Endometrial microvascular endothelial cells (primary cell): Measurements from ENCODE around the gene PCCA. TPM values are rescaled to one million over a fixed set of nuclear protein-coding genes. Genes with fewer than 3 reads are reported as not detected.

ENCODE experiments used
- in situ Hi-C: cut with HindIII; loops from 2 replicates; pipeline ENCODE4 v1.10.0; 2017; ENCODE audit warnings: low sequenced_read_pairs, low pct_unique_long_range_greater_than_20kb; ENCODE audit errors: inconsistent ontology term
- total RNA-seq: library from RNA; depleted of rRNA; stranded (reverse); fragments of >200 nt; gene quantifications from one replicate; pipeline ENCODE4 v1.2.3, GENCODE V29; 2015; ENCODE audit errors: inconsistent ontology term

Gene PCCA
- total RNA-seq, 1 donor from 2014 or later: 14.0 TPM

GRCh38 chr13:100534147-100534843 lies 445.4 kb downstream of the PCCA start:
- in situ Hi-C loops: no loop called here

GRCh38 chr13:100534911-100535310 lies 446.0 kb downstream of the PCCA start:
- in situ Hi-C loops: no loop called here

GRCh38 chr13:100535426-100536135 lies 446.7 kb downstream of the PCCA start:
- in situ Hi-C loops: no loop called here

- in situ Hi-C loops: no loop called here
Measured at GRCh38 chr13:100536643-100537180, 447.8 kb downstream of the PCCA start.

- in situ Hi-C loops: no loop called here
Measured at GRCh38 chr13:100537486-100537885, 448.6 kb downstream of the PCCA start.

GRCh38 chr13:100537951-100538462 lies 449.1 kb downstream of the PCCA start:
- in situ Hi-C loops: no loop called here

GRCh38 chr13:100540621-100541020 lies 451.7 kb downstream of the PCCA start:
- in situ Hi-C loops: no loop called here

- in situ Hi-C loops: no loop called here
Measured at GRCh38 chr13:100541897-100542825, 453.3 kb downstream of the PCCA start.

- in situ Hi-C loops: no loop called here
Measured at GRCh38 chr13:100542826-100543156, 453.9 kb downstream of the PCCA start.

- in situ Hi-C loops: no loop called here
Measured at GRCh38 chr13:100543872-100544602, 455.1 kb downstream of the PCCA start.

GRCh38 chr13:100544866-100545683 lies 456.2 kb downstream of the PCCA start:
- in situ Hi-C loops: no loop called here

GRCh38 chr13:100545684-100546061 lies 456.8 kb downstream of the PCCA start:
- in situ Hi-C loops: no loop called here

- in situ Hi-C loops: no loop called here
Measured at GRCh38 chr13:100546713-100547405, 458.0 kb downstream of the PCCA start.

GRCh38 chr13:100547791-100548201 lies 458.9 kb downstream of the PCCA start:
- in situ Hi-C loops: no loop called here

GRCh38 chr13:100549316-100549715 lies 460.4 kb downstream of the PCCA start:
- in situ Hi-C loops: no loop called here

GRCh38 chr13:100552755-100553154 lies 463.9 kb downstream of the PCCA start:
- in situ Hi-C loops: no loop called here

- in situ Hi-C loops: no loop called here
Measured at GRCh38 chr13:100559886-100560285, 471.0 kb downstream of the PCCA start.
